ENCODE results near the gene KCTD16.

Gene KCTD16

GRCh38 chr5:144135113-144135762 lies 35.4 kb upstream of the KCTD16 start:
- H3K4me3 ChIP-seq (ENCODE audit: low read depth, low read length), result no peak overlapping the region
- H3K4me1 ChIP-seq (ENCODE audit: control insufficient read depth, insufficient read depth, low read length), result no peaks in the 10 kb centered on the region
- no peaks in the 10 kb centered on the region for H3K27me3 ChIP-seq (ENCODE audit: control insufficient read depth, insufficient read depth, low read length)
- no peak overlapping the region for H3K9ac ChIP-seq (ENCODE audit: low read length)
- H3K9me3 ChIP-seq (ENCODE audit: control insufficient read depth, insufficient read depth, low read depth, low read length), result no peaks in the 10 kb centered on the region
- no peak overlapping the region for H3K27ac ChIP-seq (ENCODE audit: low read depth, low read length)
- H3K36me3 ChIP-seq (ENCODE audit: control insufficient read depth, insufficient read depth, low read length), result no peaks in the 10 kb centered on the region

- no peak overlapping the region for H3K4me3 ChIP-seq (ENCODE audit: low read depth, low read length)
- H3K27ac ChIP-seq (ENCODE audit: low read depth, low read length), result no peak overlapping the region
- H3K9me3 ChIP-seq (ENCODE audit: control insufficient read depth, insufficient read depth, low read depth, low read length), result no peaks in the 10 kb centered on the region
- H3K4me1 ChIP-seq (ENCODE audit: control insufficient read depth, insufficient read depth, low read length), result peaks cover 7% of the 10 kb centered on the region; the same call in 1 of the 2 replicates
- H3K27me3 ChIP-seq (ENCODE audit: control insufficient read depth, insufficient read depth, low read length), result no peaks in the 10 kb centered on the region
- H3K36me3 ChIP-seq (ENCODE audit: control insufficient read depth, insufficient read depth, low read length), result no peaks in the 10 kb centered on the region
- no peak overlapping the region for H3K9ac ChIP-seq (ENCODE audit: low read length)
Measured at GRCh38 chr5:144139586-144139985, 31.1 kb upstream of the KCTD16 start.

- Histone ChIP-seq H3K27ac (ENCODE audit: low read depth, low read length) (no peak overlapping the region), H3K27me3 (ENCODE audit: control insufficient read depth, insufficient read depth, low read length) (no peaks in the 10 kb centered on the region), H3K4me1 (ENCODE audit: control insufficient read depth, insufficient read depth, low read length) (peaks cover 7% of the 10 kb centered on the region; the same call in 1 of the 2 replicates), H3K9ac (ENCODE audit: low read length) (no peak overlapping the region), H3K9me3 (ENCODE audit: control insufficient read depth, insufficient read depth, low read depth, low read length) (no peaks in the 10 kb centered on the region), H3K36me3 (ENCODE audit: control insufficient read depth, insufficient read depth, low read length) (no peaks in the 10 kb centered on the region), H3K4me3 (ENCODE audit: low read depth, low read length) (no peak overlapping the region)
Measured at GRCh38 chr5:144141585-144141984, 29.1 kb upstream of the KCTD16 start.

GRCh38 chr5:144142139-144142823 lies 28.4 kb upstream of the KCTD16 start:
- Histone ChIP-seq H3K9ac (ENCODE audit: low read length) (no peak overlapping the region), H3K27ac (ENCODE audit: low read depth, low read length) (no peak overlapping the region), H3K9me3 (ENCODE audit: control insufficient read depth, insufficient read depth, low read depth, low read length) (no peaks in the 10 kb centered on the region), H3K4me1 (ENCODE audit: control insufficient read depth, insufficient read depth, low read length) (peaks cover 7% of the 10 kb centered on the region; the same call in 1 of the 2 replicates), H3K36me3 (ENCODE audit: control insufficient read depth, insufficient read depth, low read length) (no peaks in the 10 kb centered on the region), H3K27me3 (ENCODE audit: control insufficient read depth, insufficient read depth, low read length) (no peaks in the 10 kb centered on the region), H3K4me3 (ENCODE audit: low read depth, low read length) (no peak overlapping the region)

- H3K9ac ChIP-seq (ENCODE audit: low read length), result no peak overlapping the region
- H3K27me3 ChIP-seq (ENCODE audit: control insufficient read depth, insufficient read depth, low read length), result no peaks in the 10 kb centered on the region
- H3K4me1 ChIP-seq (ENCODE audit: control insufficient read depth, insufficient read depth, low read length), result peaks cover 7% of the 10 kb centered on the region; the same call in 1 of the 2 replicates
- H3K27ac ChIP-seq (ENCODE audit: low read depth, low read length), result no peak overlapping the region
- no peaks in the 10 kb centered on the region for H3K9me3 ChIP-seq (ENCODE audit: control insufficient read depth, insufficient read depth, low read depth, low read length)
- no peak overlapping the region for H3K4me3 ChIP-seq (ENCODE audit: low read depth, low read length)
- H3K36me3 ChIP-seq (ENCODE audit: control insufficient read depth, insufficient read depth, low read length), result no peaks in the 10 kb centered on the region
Measured at GRCh38 chr5:144142824-144143162, 27.9 kb upstream of the KCTD16 start.

GRCh38 chr5:144143625-144144024 lies 27.0 kb upstream of the KCTD16 start:
- no peak overlapping the region for H3K4me3 ChIP-seq (ENCODE audit: low read depth, low read length)
- H3K9me3 ChIP-seq (ENCODE audit: control insufficient read depth, insufficient read depth, low read depth, low read length), result no peaks in the 10 kb centered on the region
- no peak overlapping the region for H3K9ac ChIP-seq (ENCODE audit: low read length)
- H3K4me1 ChIP-seq (ENCODE audit: control insufficient read depth, insufficient read depth, low read length), result peaks cover 7% of the 10 kb centered on the region; the same call in 1 of the 2 replicates
- no peaks in the 10 kb centered on the region for H3K27me3 ChIP-seq (ENCODE audit: control insufficient read depth, insufficient read depth, low read length)
- H3K27ac ChIP-seq (ENCODE audit: low read depth, low read length), result no peak overlapping the region
- no peaks in the 10 kb centered on the region for H3K36me3 ChIP-seq (ENCODE audit: control insufficient read depth, insufficient read depth, low read length)

GRCh38 chr5:144144956-144145751 lies 25.5 kb upstream of the KCTD16 start:
- no peaks in the 10 kb centered on the region for H3K27me3 ChIP-seq (ENCODE audit: control insufficient read depth, insufficient read depth, low read length)
- no peak overlapping the region for H3K9ac ChIP-seq (ENCODE audit: low read length)
- no peak overlapping the region for H3K4me3 ChIP-seq (ENCODE audit: low read depth, low read length)
- H3K27ac ChIP-seq (ENCODE audit: low read depth, low read length), result no peak overlapping the region
- no peaks in the 10 kb centered on the region for H3K9me3 ChIP-seq (ENCODE audit: control insufficient read depth, insufficient read depth, low read depth, low read length)
- no peaks in the 10 kb centered on the region for H3K36me3 ChIP-seq (ENCODE audit: control insufficient read depth, insufficient read depth, low read length)
- peaks cover 7% of the 10 kb centered on the region; the same call in 1 of the 2 replicates for H3K4me1 ChIP-seq (ENCODE audit: control insufficient read depth, insufficient read depth, low read length)

- H3K4me1 ChIP-seq (ENCODE audit: control insufficient read depth, insufficient read depth, low read length), result no peaks in the 10 kb centered on the region
- no peak overlapping the region for H3K4me3 ChIP-seq (ENCODE audit: low read depth, low read length)
- H3K27ac ChIP-seq (ENCODE audit: low read depth, low read length), result no peak overlapping the region
- H3K27me3 ChIP-seq (ENCODE audit: control insufficient read depth, insufficient read depth, low read length), result no peaks in the 10 kb centered on the region
- no peaks in the 10 kb centered on the region for H3K36me3 ChIP-seq (ENCODE audit: control insufficient read depth, insufficient read depth, low read length)
- no peak overlapping the region for H3K9ac ChIP-seq (ENCODE audit: low read length)
- no peaks in the 10 kb centered on the region for H3K9me3 ChIP-seq (ENCODE audit: control insufficient read depth, insufficient read depth, low read depth, low read length)
Measured at GRCh38 chr5:144151026-144151425, 19.6 kb upstream of the KCTD16 start.

- Histone ChIP-seq H3K27ac (ENCODE audit: low read depth, low read length) (no peak overlapping the region), H3K36me3 (ENCODE audit: control insufficient read depth, insufficient read depth, low read length) (peaks cover 24% of the 10 kb centered on the region), H3K27me3 (ENCODE audit: control insufficient read depth, insufficient read depth, low read length) (no peaks in the 10 kb centered on the region), H3K4me3 (ENCODE audit: low read depth, low read length) (no peak overlapping the region), H3K4me1 (ENCODE audit: control insufficient read depth, insufficient read depth, low read length) (no peaks in the 10 kb centered on the region), H3K9me3 (ENCODE audit: control insufficient read depth, insufficient read depth, low read depth, low read length) (no peaks in the 10 kb centered on the region), H3K9ac (ENCODE audit: low read length) (no peak overlapping the region)
Measured at GRCh38 chr5:144156767-144157171, 13.9 kb upstream of the KCTD16 start.

GRCh38 chr5:144162686-144163085 lies 8.0 kb upstream of the KCTD16 start:
- Histone ChIP-seq H3K36me3 (ENCODE audit: control insufficient read depth, insufficient read depth, low read length) (peaks cover 74% of the 10 kb centered on the region), H3K9me3 (ENCODE audit: control insufficient read depth, insufficient read depth, low read depth, low read length) (no peaks in the 10 kb centered on the region), H3K9ac (ENCODE audit: low read length) (no peak overlapping the region), H3K4me3 (ENCODE audit: low read depth, low read length) (no peak overlapping the region), H3K27me3 (ENCODE audit: control insufficient read depth, insufficient read depth, low read length) (no peaks in the 10 kb centered on the region), H3K4me1 (ENCODE audit: control insufficient read depth, insufficient read depth, low read length) (no peaks in the 10 kb centered on the region), H3K27ac (ENCODE audit: low read depth, low read length) (no peak overlapping the region)

GRCh38 chr5:144166696-144167095 lies 4.0 kb upstream of the KCTD16 start:
- Histone ChIP-seq H3K9ac (ENCODE audit: low read length) (no peak overlapping the region), H3K27me3 (ENCODE audit: control insufficient read depth, insufficient read depth, low read length) (no peaks in the 10 kb centered on the region), H3K9me3 (ENCODE audit: control insufficient read depth, insufficient read depth, low read depth, low read length) (no peaks in the 10 kb centered on the region), H3K4me1 (ENCODE audit: control insufficient read depth, insufficient read depth, low read length) (peaks cover 5% of the 10 kb centered on the region; the same call in 1 of the 2 replicates), H3K36me3 (ENCODE audit: control insufficient read depth, insufficient read depth, low read length) (peaks cover 68% of the 10 kb centered on the region), H3K4me3 (ENCODE audit: low read depth, low read length) (no peak overlapping the region), H3K27ac (ENCODE audit: low read depth, low read length) (no peak overlapping the region)
